HCT116 (cell line): ENCODE data around the gene ZDHHC18. TPM values are rescaled to one million over a fixed set of nuclear protein-coding genes. Genes with fewer than 3 reads are reported as not detected.

Experiments
- ATAC-seq: fragments of 200-7000 bp; cut with Tn5 transposase; 2 replicates; pipeline ENCODE4 v1.9.1; 2020; ENCODE audit warnings: mild to moderate bottlenecking, moderate library complexity
- BruUV-seq: library from RNA; stranded (reverse); fragments of 400-500 nt; replicated peaks from 2 replicates; lab custom pipeline; 2021; lab: Mats Ljungman, UMichigan
- CTCF ChIA-PET: fragments of 300-600 bp; sonication (Branson Sonifier 250); formaldehyde crosslinking; loops from one replicate; lab custom pipeline; 2021; ENCODE audit warnings: antibody characterized with exemption; lab: Charles Lee
- POLR2A ChIA-PET: fragments of 300-600, 350-600 bp; sonication (Branson Sonifier 250); formaldehyde crosslinking; loops from one replicate; lab custom pipeline; 2021; ENCODE audit warnings: antibody characterized with exemption; lab: Charles Lee
- RAD21 ChIA-PET, 2 experiments: fragments of 300-600 bp; sonication (Branson Sonifier 250); formaldehyde crosslinking; loops; one replicate each; lab custom pipeline; 2023; ENCODE audit warnings: low total read pairs in 2 of 2; ENCODE audit not compliant: uncharacterized antibody in 2 of 2, unreplicated experiment in 2 of 2, low non-redundant PET in 1 of 2; lab: Charles Lee
- DNase-seq: peaks from one replicate; pipeline ENCODE4 v3.0.0-alpha.2; 2010; ENCODE audit warnings: low read depth, low spot score
- H2AFZ ChIP-seq: fragments of 200-600 bp; shearing (Covaris generic), sonication (generic); 2 replicates; pipeline ENCODE4 v1.6.1; 2017; ENCODE audit warnings: low read depth, mixed run types, mixed read lengths, antibody characterized with exemption, low read length; ENCODE audit not compliant: poor library complexity, severe bottlenecking
- H3K27ac ChIP-seq: 2 replicates; pipeline ENCODE4 v1.5.1; 2012; ENCODE audit warnings: low read depth, low read length
- H3K27me3 ChIP-seq: fragments of 200-600 bp; sonication (generic); 2 replicates; pipeline ENCODE4 v1.6.1; 2016; ENCODE audit warnings: mixed run types, low read length, mixed read lengths; ENCODE audit not compliant: insufficient read depth
- H3K36me3 ChIP-seq, 2 experiments: fragments of 200-500 bp in 1 of 2; fragments of 200-600 bp in 1 of 2; sonication (Bioruptor generic) in 1 of 2; sonication (generic) in 1 of 2; 2 replicates each; pipeline versions ENCODE4 v1.5.1 to v1.6.1; 2014 to 2016; ENCODE audit warnings: low read length in 2 of 2, inconsistent platforms in 1 of 2, mixed read lengths in 1 of 2, mixed run types in 1 of 2; ENCODE audit not compliant: insufficient read depth in 2 of 2, control insufficient read depth in 1 of 2
- H3K4me1 ChIP-seq, 2 experiments: fragments of 200-600 bp in 1 of 2; sonication (generic) in 1 of 2; 2 replicates each; pipeline versions ENCODE4 v1.5.1 to v1.6.1; 2012 to 2017; ENCODE audit warnings: low read length in 2 of 2, inconsistent platforms in 1 of 2, mild to moderate bottlenecking in 1 of 2, mixed read lengths in 1 of 2, mixed run types in 1 of 2, moderate library complexity in 1 of 2; ENCODE audit not compliant: insufficient read depth in 2 of 2, control insufficient read depth in 1 of 2
- H3K4me2 ChIP-seq: fragments of 200-600 bp; sonication (generic); 2 replicates; pipeline ENCODE4 v1.6.1; 2017; ENCODE audit warnings: mixed run types, low read length, mixed read lengths
- H3K4me3 ChIP-seq, 2 experiments: fragments of 200-600 bp in 1 of 2; sonication (generic) in 1 of 2; replicated peaks in 1 of 2; 2 replicates each; pipeline ENCODE4 v1.5.1; 2011 to 2016; ENCODE audit warnings: low read length in 2 of 2, control low read depth in 1 of 2, low read depth in 1 of 2, mild to moderate bottlenecking in 1 of 2, mixed read lengths in 1 of 2, mixed run types in 1 of 2
- H3K79me2 ChIP-seq: fragments of 200-600 bp; sonication (generic); 2 replicates; pipeline ENCODE4 v1.6.1; 2017; ENCODE audit warnings: mild to moderate bottlenecking, mixed run types, low read length, moderate library complexity, mixed read lengths; ENCODE audit not compliant: insufficient read depth
- H3K9ac ChIP-seq: fragments of 200-600 bp; sonication (generic); 2 replicates; pipeline ENCODE4 v1.6.1; 2016; ENCODE audit warnings: low read length, mixed read lengths
- H3K9me2 ChIP-seq: fragments of 200-600 bp; sonication (generic), shearing (Covaris generic); 2 replicates; pipeline ENCODE4 v1.6.1; 2017; ENCODE audit warnings: mixed run types, mild to moderate bottlenecking, moderate library complexity; ENCODE audit not compliant: insufficient read depth
- H3K9me3 ChIP-seq, 2 experiments: fragments of 200-500 bp in 1 of 2; fragments of 200-600 bp in 1 of 2; sonication (Bioruptor generic) in 1 of 2; sonication (generic) in 1 of 2; 2 replicates each; pipeline ENCODE4 v1.6.1; 2014 to 2017; ENCODE audit warnings: low read length in 2 of 2, mixed read lengths in 2 of 2, inconsistent platforms in 1 of 2, low read depth in 1 of 2, mild to moderate bottlenecking in 1 of 2, mixed run types in 1 of 2, moderate library complexity in 1 of 2; ENCODE audit not compliant: control insufficient read depth in 1 of 2, insufficient read depth in 1 of 2
- H4K20me1 ChIP-seq: fragments of 200-600 bp; sonication (generic), shearing (Covaris generic); 2 replicates; pipeline ENCODE4 v1.6.1; 2017; ENCODE audit warnings: mixed run types, mild to moderate bottlenecking, moderate library complexity; ENCODE audit not compliant: insufficient read depth
- CBX3 ChIP-seq: IDR thresholded peaks from 2 replicates; pipeline ENCODE4 v1.6.1; 2012; ENCODE audit warnings: low read depth
- CEBPB ChIP-seq: IDR thresholded peaks from 2 replicates; pipeline ENCODE4 v1.6.1; 2012; ENCODE audit warnings: low read depth
- EGR1 ChIP-seq: IDR thresholded peaks from 2 replicates; pipeline ENCODE4 v1.6.1; 2012; ENCODE audit warnings: low read depth
- ELF1 ChIP-seq: IDR thresholded peaks from 2 replicates; pipeline ENCODE4 v1.6.1; 2012; ENCODE audit warnings: low read depth, borderline replicate concordance
- EZH2 ChIP-seq: fragments of 200-600 bp; sonication (generic); IDR thresholded peaks from 2 replicates; pipeline ENCODE4 v1.6.1; 2017; ENCODE audit warnings: antibody characterized with exemption, mixed run types
- FOSL1 ChIP-seq: IDR thresholded peaks from 2 replicates; pipeline ENCODE4 v1.6.1; 2012; ENCODE audit warnings: low read depth
- JUND ChIP-seq: IDR thresholded peaks from 2 replicates; pipeline ENCODE4 v1.6.1; 2012
- MAX ChIP-seq: IDR thresholded peaks from 2 replicates; pipeline ENCODE4 v1.6.1; 2012
- POLR2A ChIP-seq: IDR thresholded peaks from 2 replicates; pipeline ENCODE4 v1.7.0; 2011; ENCODE audit warnings: borderline replicate concordance; ENCODE audit not compliant: insufficient read depth, insufficient read length; ENCODE audit errors: extremely low read depth
- SIN3A ChIP-seq: IDR thresholded peaks from 2 replicates; pipeline ENCODE4 v1.6.1; 2012; ENCODE audit warnings: low read depth
- SP1 ChIP-seq: IDR thresholded peaks from 2 replicates; pipeline ENCODE4 v1.6.1; 2012; ENCODE audit warnings: low read depth
- SRF ChIP-seq: IDR thresholded peaks from 2 replicates; pipeline ENCODE4 v1.6.1; 2012; ENCODE audit warnings: low read depth
- TCF7L2 ChIP-seq: IDR thresholded peaks from 2 replicates; pipeline ENCODE4 v1.7.0; 2011; ENCODE audit warnings: borderline replicate concordance, inconsistent platforms; ENCODE audit not compliant: insufficient read depth, insufficient read length; ENCODE audit errors: extremely low read depth
- ZBTB33 ChIP-seq: IDR thresholded peaks from 2 replicates; pipeline ENCODE4 v1.6.1; 2011; ENCODE audit warnings: mild to moderate bottlenecking, low read length, moderate library complexity; ENCODE audit not compliant: insufficient replicate concordance; ENCODE audit errors: extremely low read depth
- ZFX ChIP-seq: fragments of 450-650 bp; IDR thresholded peaks from 2 replicates; pipeline ENCODE4 v1.6.1; 2017
- ZNF274 ChIP-seq: fragments of 200-500 bp; sonication (Bioruptor generic); IDR thresholded peaks from 2 replicates; pipeline ENCODE4 v1.6.1; 2014; ENCODE audit warnings: mild to moderate bottlenecking, low read depth, low read length, inconsistent platforms
- intact Hi-C: fragments of 100-400 bp; cut with micrococcal nuclease; formaldehyde crosslinking; loops from 2 replicates; pipeline ENCODE4 v1.10.0; 2022
- total RNA-seq: library from RNA; stranded (reverse); gene quantifications from one replicate; pipeline ENCODE4 v1.2.1, GENCODE V29; 2021; ENCODE audit not compliant: unreplicated experiment
- TF ChIP-seq, protein P1 (sequence below): IDR thresholded peaks from 2 replicates; pipeline ENCODE4 v1.6.1; 2012

ZDHHC18 gene
- total RNA-seq, 1 experiment from 2014 or later, result 24.4 TPM

GRCh38 chr1:26839779-26840178, 13.3 kb downstream of the ZDHHC18 start:
- peaks cover 16 to 34% of the 10 kb centered on the region in 2 experiments; a peak in 3 of 4 replicates for H3K36me3 ChIP-seq
- no peak for TF ChIP-seq JUND
- TF ChIP-seq FOSL1, result no peak
- no peak for TF ChIP-seq ZFX
- TF ChIP-seq, protein P1, sequence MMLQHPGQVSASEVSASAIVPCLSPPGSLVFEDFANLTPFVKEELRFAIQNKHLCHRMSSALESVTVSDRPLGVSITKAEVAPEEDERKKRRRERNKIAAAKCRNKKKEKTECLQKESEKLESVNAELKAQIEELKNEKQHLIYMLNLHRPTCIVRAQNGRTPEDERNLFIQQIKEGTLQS, result no peak
- no peak for TF ChIP-seq SRF
- no peak for TF ChIP-seq CBX3
- no peak for TF ChIP-seq ZBTB33
- no peak for TF ChIP-seq ZNF274
- TF ChIP-seq EZH2, result no peak
- TF ChIP-seq EGR1, result no peak
- no peak for TF ChIP-seq TCF7L2
- no peak for TF ChIP-seq MAX
- no peak for TF ChIP-seq SP1
- no peak for TF ChIP-seq POLR2A
- TF ChIP-seq CEBPB, result no peak
- no peak for TF ChIP-seq SIN3A
- TF ChIP-seq ELF1, result no peak
- TF ChIP-seq, all 23 proteins: peak for 0
- ChIA-PET POLR2A (no interaction called here), CTCF (no interaction called here), RAD21 (no interaction called here)
- Histone ChIP-seq H3K79me2 (peaks cover 12% of the 10 kb centered on the region; the same call in 1 of the 2 replicates), H3K4me3 (no peak overlapping the region), H3K9ac (no peak overlapping the region), H2AFZ (no peak overlapping the region), H4K20me1 (no peaks in the 10 kb centered on the region), H3K4me1 (no peaks in the 10 kb centered on the region), H3K9me2 (no peaks in the 10 kb centered on the region), H3K4me2 (no peak overlapping the region), H3K27ac (0 out of 2 replicates have a peak overlapping the region, but pooled peaks have one; percentile 24), H3K27me3 (no peaks in the 10 kb centered on the region), H3K9me3 (no peaks in the 10 kb centered on the region)
- intact Hi-C loops, result no loop called here
- BruUV-seq, result no TSS peak
- ATAC-seq, result no peak
- no peak for DNase-seq
